ENCODE results near the gene MPL. TPM values are rescaled to one million over a fixed set of nuclear protein-coding genes. Genes with fewer than 3 reads are reported as not detected.

The MPL gene
- total and polyA plus RNA-seq, 10 of the 15 experiments (the other 5 are each of a cell fraction or from before 2014, with no cell fraction given): not detected

- no peak for FAIRE-seq
- Histone ChIP-seq H3K27me3 (replicated peaks in 1 of 2; ENCODE audit: control insufficient read depth in 2 of 2, insufficient read depth in 2 of 2, low read length in 1 of 2) (no peaks in the 10 kb centered on the region), H3K36me3 (ENCODE audit: control insufficient read depth in 2 of 2, insufficient read depth in 2 of 2, low read length in 1 of 2) (no peaks in the 10 kb centered on the region), H4K20me1 (ENCODE audit: control insufficient read depth, insufficient read depth) (no peaks in the 10 kb centered on the region), H3K4me2 (ENCODE audit: control insufficient read depth, insufficient read depth) (no peak overlapping the region), H3K79me2 (ENCODE audit: control insufficient read depth, insufficient read depth, low read length) (no peaks in the 10 kb centered on the region), H3K4me3 (no peak overlapping the region), H3K9me3 (replicated peaks; ENCODE audit: control insufficient read depth, insufficient read depth, low read length) (no peaks in the 10 kb centered on the region), H3K27ac (ENCODE audit: control insufficient read depth, insufficient read depth) (no peak overlapping the region), H3K9ac (ENCODE audit: control insufficient read depth, insufficient read depth, low read length) (no peak overlapping the region), H2AFZ (ENCODE audit: control insufficient read depth, low read depth, low read length) (no peak overlapping the region), H3K4me1 (ENCODE audit: control insufficient read depth, insufficient read depth, low read length) (no peaks in the 10 kb centered on the region)
- RAD21 ChIA-PET (ENCODE audit: unreplicated experiment): no interaction called here
- no peak for DNase-seq (ENCODE audit: low read depth, low spot score)
- in situ Hi-C loops (cut with MboI) (no loop called here), intact Hi-C loops (cut with micrococcal nuclease; ENCODE audit: unreplicated experiment) (no loop called here)
- BruUV-seq (replicated peaks): no TSS peak
- 64% methylated on average over 15 of the region's 15 CpGs for WGBS (ENCODE audit: insufficient coverage, insufficient replicate concordance, low lambda C conversion rate, missing lambda C conversion rate)
- SMC1A ChIA-PET (ENCODE audit: uncharacterized antibody, unreplicated experiment): interaction anchor here (0.5 kb wide), 1 partner anchor 863 kb away, joined by 3 read pairs; no protein-coding TSS in a partner anchor
- TF ChIP-seq SREBF1 (IDR thresholded peaks at IDR 0.05; ENCODE audit: low read length) (no peak), MYB (IDR thresholded peaks at IDR 0.05; ENCODE audit: borderline replicate concordance, low read depth, low read length) (no peak), EGR1 (IDR thresholded peaks at IDR 0.05; ENCODE audit: borderline replicate concordance in 1 of 2, low read depth in 2 of 2, low read length in 2 of 2) (no peak), ZBTB40 (IDR thresholded peaks at IDR 0.05; ENCODE audit: borderline replicate concordance) (no peak), NFIC (IDR thresholded peaks at IDR 0.05; ENCODE audit: low read depth, low read length) (no peak)
- peak; percentile 56 for ATAC-seq
- CTCF ChIA-PET: interaction anchor here (0.6 kb wide), 1 partner anchor 1277 kb away, joined by 6 read pairs; no protein-coding TSS in a partner anchor
- POLR2A ChIA-PET: no interaction called here
These were observed 19.7 kb upstream of the MPL start for GRCh38 chr1:43317817-43318471.

Measured in GM12878 (cell line).